ENCODE measurements around the gene ARHGAP10. TPM values are rescaled to one million over a fixed set of nuclear protein-coding genes. Genes with fewer than 3 reads are reported as not detected.

The ARHGAP10 gene
- total RNA-seq, 4 donors from 2014 or later: 7.0 to 52.8 (median 19.9) TPM

- no peak for TF ChIP-seq POLR2A (IDR thresholded peaks at IDR 0.05)
- TF ChIP-seq CTCF (IDR thresholded peaks at IDR 0.05): no peak
- no peak for DNase-seq
- Histone ChIP-seq H3K36me3 (no peaks in the 10 kb centered on the region), H3K27me3 (no peaks in the 10 kb centered on the region), H3K27ac (no peak overlapping the region), H3K9me3 (no peaks in the 10 kb centered on the region), H3K4me3 (no peak overlapping the region), H3K4me1 (peaks cover 0 to 9% (median 0%) of the 10 kb centered on the region in 4 donors)
These were observed 223.0 kb downstream of the ARHGAP10 start for GRCh38 chr4:147954850-147955249.

- DNase-seq: no peak
- TF ChIP-seq CTCF (IDR thresholded peaks at IDR 0.05) (no peak), POLR2A (IDR thresholded peaks at IDR 0.05) (no peak)
- no peak overlapping the region for H3K27ac ChIP-seq
- peaks cover 0 to 9% (median 0%) of the 10 kb centered on the region in 4 donors for H3K4me1 ChIP-seq
- H3K9me3 ChIP-seq: no peaks in the 10 kb centered on the region
- H3K36me3 ChIP-seq: no peaks in the 10 kb centered on the region
- no peak overlapping the region for H3K4me3 ChIP-seq
- H3K27me3 ChIP-seq: no peaks in the 10 kb centered on the region
These were observed 224.1 kb downstream of the ARHGAP10 start for GRCh38 chr4:147955827-147956558.

GRCh38 chr4:147957446-147957845 lies 225.6 kb downstream of the ARHGAP10 start:
- no peaks in the 10 kb centered on the region for H3K9me3 ChIP-seq

GRCh38 chr4:147958057-147958456 lies 226.2 kb downstream of the ARHGAP10 start:
- H3K9me3 ChIP-seq: no peaks in the 10 kb centered on the region
- H3K4me3 ChIP-seq: no peak overlapping the region
- DNase-seq: no peak
- no peak for TF ChIP-seq POLR2A (IDR thresholded peaks at IDR 0.05)
- TF ChIP-seq CTCF (IDR thresholded peaks at IDR 0.05): no peak
- H3K36me3 ChIP-seq: no peaks in the 10 kb centered on the region
- no peaks in the 10 kb centered on the region for H3K27me3 ChIP-seq
- H3K27ac ChIP-seq: no peak overlapping the region
- peaks cover 0 to 9% (median 0%) of the 10 kb centered on the region in 4 donors for H3K4me1 ChIP-seq

More at GRCh38 chr4:147957446-147957845, 225.6 kb downstream of the ARHGAP10 start:
- Histone ChIP-seq H3K27me3 (no peaks in the 10 kb centered on the region), H3K36me3 (no peaks in the 10 kb centered on the region), H3K4me3 (no peak overlapping the region), H3K27ac (no peak overlapping the region), H3K4me1 (peaks cover 0 to 9% (median 0%) of the 10 kb centered on the region in 4 donors)
- DNase-seq: no peak
- TF ChIP-seq POLR2A (IDR thresholded peaks at IDR 0.05) (no peak), CTCF (IDR thresholded peaks at IDR 0.05) (no peak)

- no peak for DNase-seq
- peaks cover 0 to 9% (median 0%) of the 10 kb centered on the region in 4 donors for H3K4me1 ChIP-seq
- no peaks in the 10 kb centered on the region for H3K36me3 ChIP-seq
- no peaks in the 10 kb centered on the region for H3K9me3 ChIP-seq
- TF ChIP-seq POLR2A (IDR thresholded peaks at IDR 0.05) (no peak), CTCF (IDR thresholded peaks at IDR 0.05) (no peak)
- H3K4me3 ChIP-seq: no peak overlapping the region
- H3K27ac ChIP-seq: no peak overlapping the region
- no peaks in the 10 kb centered on the region for H3K27me3 ChIP-seq
These were observed 226.7 kb downstream of the ARHGAP10 start for GRCh38 chr4:147958489-147959065.

Measured in Peyer's patch (tissue), 4 donors.